NCI-H2107 (cell line): Measurements from ENCODE around the gene ITM2B.

Experiments
- DNase-seq: peaks from one replicate; lab custom pipeline; 2025; lab: John Stamatoyannopoulos, UW

ITM2B gene

GRCh38 chr13:48263196-48263595 is 30.2 kb downstream of the ITM2B start:
- no peak for DNase-seq

- DNase-seq = no peak
Measured at GRCh38 chr13:48264058-48264457, 31.1 kb downstream of the ITM2B start.

- DNase-seq = no peak
Measured at GRCh38 chr13:48265217-48265815, 32.3 kb downstream of the ITM2B start.

GRCh38 chr13:48266150-48266549 is 33.1 kb downstream of the ITM2B start:
- DNase-seq = no peak

- no peak for DNase-seq
Measured at GRCh38 chr13:48266701-48267639, 34.0 kb downstream of the ITM2B start.

GRCh38 chr13:48268019-48268418 is 35.0 kb downstream of the ITM2B start:
- DNase-seq = no peak

GRCh38 chr13:48273346-48273745 is 40.3 kb downstream of the ITM2B start:
- no peak for DNase-seq

GRCh38 chr13:48275507-48275906 is 42.5 kb downstream of the ITM2B start:
- DNase-seq = no peak

- no peak for DNase-seq
Measured at GRCh38 chr13:48278806-48279205, 45.8 kb downstream of the ITM2B start.

GRCh38 chr13:48281556-48281955 is 48.5 kb downstream of the ITM2B start:
- no peak for DNase-seq

GRCh38 chr13:48291730-48292129 is 58.7 kb downstream of the ITM2B start:
- no peak for DNase-seq

GRCh38 chr13:48292650-48293049 is 59.6 kb downstream of the ITM2B start:
- no peak for DNase-seq

GRCh38 chr13:48294653-48295052 is 61.6 kb downstream of the ITM2B start:
- no peak for DNase-seq

- no peak for DNase-seq
Measured at GRCh38 chr13:48295271-48295670, 62.3 kb downstream of the ITM2B start.

- DNase-seq = no peak
Measured at GRCh38 chr13:48296528-48296927, 63.5 kb downstream of the ITM2B start.

GRCh38 chr13:48297131-48297786 is 64.3 kb downstream of the ITM2B start:
- DNase-seq = no peak

GRCh38 chr13:48299591-48299990 is 66.6 kb downstream of the ITM2B start:
- DNase-seq = no peak

- DNase-seq = no peak
Measured at GRCh38 chr13:48302871-48303358, 69.9 kb downstream of the ITM2B start.

GRCh38 chr13:48303359-48304142 is 70.5 kb downstream of the ITM2B start, which contains the start of gene RB1:
TSS of gene RB1 (plus strand) at chr13:48303751. CDS start at chr13:48303913, 162 bp downstream.
- peak; percentile 81 for DNase-seq

GRCh38 chr13:48304143-48304876 is 71.3 kb downstream of the ITM2B start:
- DNase-seq = no peak

GRCh38 chr13:48311223-48311622 is 78.2 kb downstream of the ITM2B start:
- DNase-seq = no peak
